ENCODE data around the gene GNAT1. TPM values are rescaled to one million over a fixed set of nuclear protein-coding genes. Genes with fewer than 3 reads are reported as not detected.

The GNAT1 gene
- total RNA-seq, 1 donor from 2014 or later, result 0.12 TPM

- H3K4me1 Mint-ChIP-seq (ENCODE audit: low read depth), result peaks cover 26% of the 10 kb centered on the region
- H3K36me3 Mint-ChIP-seq (ENCODE audit: insufficient read depth), result no peaks in the 10 kb centered on the region
- no peak for DNase-seq (ENCODE audit: low spot score, unreplicated experiment)
- H3K27me3 Mint-ChIP-seq, result peaks cover 44% of the 10 kb centered on the region
- no peaks in the 10 kb centered on the region for H3K9me3 Mint-ChIP-seq (ENCODE audit: low read depth)
- H3K4me3 Mint-ChIP-seq (ENCODE audit: low read depth), result no peak overlapping the region
- no peak overlapping the region for H3K27ac Mint-ChIP-seq
- peak; percentile 30 for TF ChIP-seq CTCF (IDR thresholded peaks at IDR 0.05; ENCODE audit: unreplicated experiment)
These were observed 21.1 kb downstream of the GNAT1 start for GRCh38 chr3:50212502-50212901.

- H3K36me3 Mint-ChIP-seq (ENCODE audit: insufficient read depth), result no peaks in the 10 kb centered on the region
- no peak for TF ChIP-seq CTCF (IDR thresholded peaks at IDR 0.05; ENCODE audit: unreplicated experiment)
- H3K27ac Mint-ChIP-seq, result no peak overlapping the region
- H3K4me3 Mint-ChIP-seq (ENCODE audit: low read depth), result no peak overlapping the region
- H3K9me3 Mint-ChIP-seq (ENCODE audit: low read depth), result no peaks in the 10 kb centered on the region
- H3K4me1 Mint-ChIP-seq (ENCODE audit: low read depth), result peaks cover 26% of the 10 kb centered on the region
- no peak for DNase-seq (ENCODE audit: low spot score, unreplicated experiment)
- H3K27me3 Mint-ChIP-seq, result peaks cover 44% of the 10 kb centered on the region
These were observed 21.6 kb downstream of the GNAT1 start for GRCh38 chr3:50212971-50213370.

- DNase-seq (ENCODE audit: low spot score, unreplicated experiment), result no peak
- TF ChIP-seq CTCF (IDR thresholded peaks at IDR 0.05; ENCODE audit: unreplicated experiment), result no peak
- Mint-ChIP-seq H3K4me1 (ENCODE audit: low read depth) (peaks cover 26% of the 10 kb centered on the region), H3K4me3 (ENCODE audit: low read depth) (no peak overlapping the region), H3K9me3 (ENCODE audit: low read depth) (no peaks in the 10 kb centered on the region), H3K27me3 (peaks cover 41% of the 10 kb centered on the region), H3K27ac (no peak overlapping the region), H3K36me3 (ENCODE audit: insufficient read depth) (no peaks in the 10 kb centered on the region)
These were observed 22.0 kb downstream of the GNAT1 start for GRCh38 chr3:50213373-50213772.

- no peak overlapping the region for H3K27ac Mint-ChIP-seq
- peaks cover 2% of the 10 kb centered on the region for H3K36me3 Mint-ChIP-seq (ENCODE audit: insufficient read depth)
- H3K4me1 Mint-ChIP-seq (ENCODE audit: low read depth), result peaks cover 18% of the 10 kb centered on the region
- no peak overlapping the region for H3K4me3 Mint-ChIP-seq (ENCODE audit: low read depth)
- peaks cover 48% of the 10 kb centered on the region for H3K27me3 Mint-ChIP-seq
- H3K9me3 Mint-ChIP-seq (ENCODE audit: low read depth), result no peaks in the 10 kb centered on the region
- no peak for TF ChIP-seq CTCF (IDR thresholded peaks at IDR 0.05; ENCODE audit: unreplicated experiment)
- no peak for DNase-seq (ENCODE audit: low spot score, unreplicated experiment)
These were observed 23.4 kb downstream of the GNAT1 start for GRCh38 chr3:50214824-50215223.

DNA sequence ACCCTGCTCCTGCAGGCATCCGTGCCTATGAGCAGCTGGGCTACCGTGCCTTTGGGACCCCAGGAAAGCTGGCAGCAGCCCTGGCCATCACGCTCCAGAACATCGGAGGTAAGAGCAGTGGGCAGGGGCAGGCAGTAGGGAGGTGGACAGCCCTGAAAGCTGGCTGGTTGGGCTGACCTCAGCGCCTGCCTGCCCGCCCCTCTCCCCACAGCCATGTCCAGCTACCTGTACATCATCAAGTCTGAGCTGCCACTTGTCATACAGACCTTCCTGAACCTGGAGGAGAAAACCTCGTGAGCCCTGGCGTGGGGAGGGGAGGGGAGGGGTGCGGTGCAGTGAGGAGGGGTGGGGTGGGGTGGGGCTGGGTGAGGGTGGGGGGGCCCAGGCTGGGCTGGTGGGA lies 24.1 kb downstream of the GNAT1 start:
- H3K4me3 Mint-ChIP-seq (ENCODE audit: low read depth), result no peak overlapping the region
- H3K27ac Mint-ChIP-seq, result no peak overlapping the region
- H3K4me1 Mint-ChIP-seq (ENCODE audit: low read depth), result peaks cover 11% of the 10 kb centered on the region
- peaks cover 50% of the 10 kb centered on the region for H3K27me3 Mint-ChIP-seq
- no peaks in the 10 kb centered on the region for H3K9me3 Mint-ChIP-seq (ENCODE audit: low read depth)
- H3K36me3 Mint-ChIP-seq (ENCODE audit: insufficient read depth), result peaks cover 2% of the 10 kb centered on the region
- TF ChIP-seq CTCF (IDR thresholded peaks at IDR 0.05; ENCODE audit: unreplicated experiment), result no peak
- DNase-seq (ENCODE audit: low spot score, unreplicated experiment), result no peak

Measured in progenitor cell of endocrine pancreas (in vitro differentiated cells).